ENCODE data around the gene CEBPG.

DNA sequence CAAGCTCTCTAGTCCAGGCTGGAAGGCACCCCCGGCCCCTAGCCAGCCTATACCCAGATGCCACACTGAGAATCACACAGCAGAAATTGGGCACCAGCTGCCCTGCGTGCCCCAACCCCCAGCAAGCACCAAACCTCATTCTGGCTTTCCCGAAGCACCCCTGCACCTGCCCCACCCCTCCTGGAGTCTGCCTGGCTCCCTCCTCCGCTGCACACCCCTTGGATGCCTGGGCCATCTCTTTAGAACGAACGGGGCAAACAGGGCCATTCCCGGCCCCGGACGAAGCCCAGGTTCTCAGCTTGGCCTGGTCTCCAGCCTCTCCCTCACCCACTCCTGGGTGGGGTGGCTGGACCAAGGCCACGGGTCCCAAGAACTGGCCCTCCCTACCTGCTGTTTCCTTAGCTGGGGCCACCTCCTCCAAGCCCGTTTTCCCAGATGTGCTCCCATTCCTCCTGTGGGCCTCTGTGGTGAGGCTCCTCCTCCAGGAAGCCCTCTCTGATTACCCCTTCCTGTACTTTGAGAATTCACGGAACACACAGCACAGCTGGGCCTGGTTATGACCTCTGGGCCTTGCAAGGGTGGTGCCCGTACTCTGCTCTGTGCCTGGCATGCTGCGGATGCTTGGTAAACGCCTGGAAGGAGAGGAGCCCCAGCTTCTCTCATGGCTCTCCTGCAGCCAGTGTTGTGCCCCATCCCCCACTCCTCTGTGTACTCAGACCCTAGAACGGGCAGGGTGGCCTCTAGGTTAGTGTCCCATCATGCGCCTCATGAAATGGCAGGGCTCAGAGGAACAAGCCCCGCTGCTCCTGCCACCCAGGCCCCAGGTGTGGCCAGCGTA, 21.4 kb downstream of the CEBPG start:
- TF ChIP-seq, protein P1, sequence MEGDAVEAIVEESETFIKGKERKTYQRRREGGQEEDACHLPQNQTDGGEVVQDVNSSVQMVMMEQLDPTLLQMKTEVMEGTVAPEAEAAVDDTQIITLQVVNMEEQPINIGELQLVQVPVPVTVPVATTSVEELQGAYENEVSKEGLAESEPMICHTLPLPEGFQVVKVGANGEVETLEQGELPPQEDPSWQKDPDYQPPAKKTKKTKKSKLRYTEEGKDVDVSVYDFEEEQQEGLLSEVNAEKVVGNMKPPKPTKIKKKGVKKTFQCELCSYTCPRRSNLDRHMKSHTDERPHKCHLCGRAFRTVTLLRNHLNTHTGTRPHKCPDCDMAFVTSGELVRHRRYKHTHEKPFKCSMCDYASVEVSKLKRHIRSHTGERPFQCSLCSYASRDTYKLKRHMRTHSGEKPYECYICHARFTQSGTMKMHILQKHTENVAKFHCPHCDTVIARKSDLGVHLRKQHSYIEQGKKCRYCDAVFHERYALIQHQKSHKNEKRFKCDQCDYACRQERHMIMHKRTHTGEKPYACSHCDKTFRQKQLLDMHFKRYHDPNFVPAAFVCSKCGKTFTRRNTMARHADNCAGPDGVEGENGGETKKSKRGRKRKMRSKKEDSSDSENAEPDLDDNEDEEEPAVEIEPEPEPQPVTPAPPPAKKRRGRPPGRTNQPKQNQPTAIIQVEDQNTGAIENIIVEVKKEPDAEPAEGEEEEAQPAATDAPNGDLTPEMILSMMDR (IDR thresholded peaks at IDR 0.05): no peak
- no peak for TF ChIP-seq POLR2A (IDR thresholded peaks at IDR 0.05)

All from heart left ventricle (tissue), 13 donors.